SKM-1 treated with dmso at 0.1 percent for 144 hours (cell line): ENCODE data around the gene PPP1R2C.

Experiments used
- DNase-seq: peaks from one replicate; lab custom pipeline; 2025; ENCODE audit not compliant: unreplicated experiment; lab: John Stamatoyannopoulos, UW

PPP1R2C gene

GRCh38 chrX:42778096-42778495 is at the start of gene PPP1R2C:
Gene PPP1R2C, minus strand, starts transcription at chrX:42778163. Its CDS starts 84 bp downstream, at chrX:42778079.
- no peak for DNase-seq

GRCh38 chrX:42825201-42825600 is 47.2 kb upstream of the PPP1R2C start:
- DNase-seq: no peak

GRCh38 chrX:42824541-42824940 is 46.6 kb upstream of the PPP1R2C start:
- DNase-seq: no peak

GRCh38 chrX:42823443-42823842 is 45.5 kb upstream of the PPP1R2C start:
- no peak for DNase-seq

GRCh38 chrX:42821803-42822443 is 44.0 kb upstream of the PPP1R2C start:
- no peak for DNase-seq

GRCh38 chrX:42818151-42818921 is 40.4 kb upstream of the PPP1R2C start:
- no peak for DNase-seq

- DNase-seq: no peak
Measured at GRCh38 chrX:42809569-42809968, 31.6 kb upstream of the PPP1R2C start.

GRCh38 chrX:42807393-42807792 is 29.4 kb upstream of the PPP1R2C start:
- no peak for DNase-seq

GRCh38 chrX:42804524-42804923 is 26.6 kb upstream of the PPP1R2C start:
- no peak for DNase-seq

GRCh38 chrX:42803320-42803719 is 25.4 kb upstream of the PPP1R2C start:
- DNase-seq: no peak

- DNase-seq: no peak
Measured at GRCh38 chrX:42797651-42798269, 19.8 kb upstream of the PPP1R2C start.

GRCh38 chrX:42783451-42783850 is 5.5 kb upstream of the PPP1R2C start:
- DNase-seq: no peak

- no peak for DNase-seq
Measured at GRCh38 chrX:42776195-42776594, 1.8 kb downstream of the PPP1R2C start.

- no peak for DNase-seq
Measured at GRCh38 chrX:42772874-42773273, 5.1 kb downstream of the PPP1R2C start.

GRCh38 chrX:42771506-42772335 is 6.2 kb downstream of the PPP1R2C start:
- no peak for DNase-seq

GRCh38 chrX:42770566-42770965 is 7.4 kb downstream of the PPP1R2C start:
- no peak for DNase-seq

GRCh38 chrX:42759881-42760280 is 18.1 kb downstream of the PPP1R2C start:
- DNase-seq: no peak

- DNase-seq: no peak
Measured at GRCh38 chrX:42755815-42756214, 22.1 kb downstream of the PPP1R2C start.

GRCh38 chrX:42754603-42755002 is 23.4 kb downstream of the PPP1R2C start:
- DNase-seq: no peak

- no peak for DNase-seq
Measured at GRCh38 chrX:42754115-42754514, 23.8 kb downstream of the PPP1R2C start.

- no peak for DNase-seq
Measured at GRCh38 chrX:42752730-42753129, 25.2 kb downstream of the PPP1R2C start.
